OCI-LY3 (cell line): ENCODE data around the gene BRINP1.

Experiments used
- H2AFZ ChIP-seq: fragments of 200-600, 300-600 bp; shearing (Covaris generic); 2 replicates; pipeline ENCODE4 v1.6.0; 2014; ENCODE audit warnings: antibody characterized with exemption, low read depth, low read length
- H3K27ac ChIP-seq: fragments of 200-600, 300-600 bp; sonication (generic); 2 replicates; pipeline ENCODE4 v1.5.1; 2014; ENCODE audit warnings: mild to moderate bottlenecking, low read length, moderate library complexity, mixed read lengths
- H3K27me3 ChIP-seq: fragments of 200-600, 300-600 bp; sonication (generic); 2 replicates; pipeline ENCODE4 v1.6.1; 2014; ENCODE audit warnings: low read depth, low read length, mixed read lengths
- H3K36me3 ChIP-seq: fragments of 200-600, 300-600 bp; sonication (generic); replicated peaks from 2 replicates; pipeline ENCODE3; 2014; ENCODE audit warnings: low read depth, low read length, mixed read lengths
- H3K4me1 ChIP-seq: fragments of 300-600, 200-600 bp; sonication (generic); 2 replicates; pipeline ENCODE4 v1.6.1; 2014; ENCODE audit warnings: low read length, mixed read lengths
- H3K4me2 ChIP-seq: fragments of 200-600, 300-600 bp; sonication (generic); 2 replicates; pipeline ENCODE4 v1.6.1; 2014; ENCODE audit warnings: low read length, mixed read lengths
- H3K4me3 ChIP-seq: fragments of 300-600, 200-600 bp; sonication (generic); 2 replicates; pipeline ENCODE4 v1.5.1; 2014; ENCODE audit warnings: antibody characterized with exemption, mild to moderate bottlenecking, low read length, moderate library complexity
- H3K79me2 ChIP-seq: fragments of 300-600, 200-600 bp; shearing (Covaris generic); 2 replicates; pipeline ENCODE4 v1.6.1; 2014; ENCODE audit warnings: mild to moderate bottlenecking, low read length, mixed read lengths
- H3K9ac ChIP-seq: fragments of 300-600, 200-600 bp; shearing (Covaris generic); 2 replicates; pipeline ENCODE4 v1.6.0; 2014; ENCODE audit warnings: mild to moderate bottlenecking, low read length, moderate library complexity
- H3K9me3 ChIP-seq: fragments of 200-600, 300-600 bp; shearing (Covaris generic); 2 replicates; pipeline ENCODE4 v1.6.1; 2014; ENCODE audit warnings: low read length, mixed read lengths; ENCODE audit not compliant: insufficient read depth
- H4K20me1 ChIP-seq: fragments of 200-600, 300-600 bp; sonication (generic); 2 replicates; pipeline ENCODE4 v1.6.1; 2016; ENCODE audit warnings: low read length, mixed read lengths; ENCODE audit not compliant: insufficient read depth
- CTCF ChIP-seq: fragments of 200-600, 300-600 bp; sonication (generic); IDR thresholded peaks from 2 replicates; pipeline ENCODE4 v1.5.1; 2014; ENCODE audit warnings: antibody characterized with exemption, low read length, low read depth
- EZH2phosphoT487 ChIP-seq: fragments of 200-600 bp; shearing (Covaris generic); IDR thresholded peaks from 2 replicates; pipeline ENCODE4 v1.6.1; 2018; ENCODE audit warnings: antibody characterized with exemption, mixed run types, low read depth

Gene BRINP1

GRCh38 chr9:119167267-119167666 lies 202.0 kb downstream of the BRINP1 start:
- Histone ChIP-seq H4K20me1 (no peaks in the 10 kb centered on the region), H3K27ac (no peak overlapping the region), H3K9ac (no peak overlapping the region), H3K4me2 (no peak overlapping the region), H3K27me3 (no peaks in the 10 kb centered on the region), H3K9me3 (no peaks in the 10 kb centered on the region), H3K36me3 (no peaks in the 10 kb centered on the region), H3K4me3 (no peak overlapping the region), H3K79me2 (no peaks in the 10 kb centered on the region), H2AFZ (no peak overlapping the region), H3K4me1 (no peaks in the 10 kb centered on the region)
- no peak for TF ChIP-seq CTCF
- no peak for TF ChIP-seq EZH2phosphoT487

- Histone ChIP-seq H3K9ac (no peak overlapping the region), H3K79me2 (no peaks in the 10 kb centered on the region), H3K4me2 (no peak overlapping the region), H3K4me3 (no peak overlapping the region), H3K27me3 (no peaks in the 10 kb centered on the region), H3K4me1 (no peaks in the 10 kb centered on the region), H3K27ac (no peak overlapping the region), H4K20me1 (no peaks in the 10 kb centered on the region), H3K36me3 (no peaks in the 10 kb centered on the region), H3K9me3 (no peaks in the 10 kb centered on the region), H2AFZ (no peak overlapping the region)
- TF ChIP-seq CTCF (no peak), EZH2phosphoT487 (no peak)
Measured at GRCh38 chr9:119166096-119166495, 203.1 kb downstream of the BRINP1 start.

GRCh38 chr9:119165131-119165530 lies 204.1 kb downstream of the BRINP1 start:
- Histone ChIP-seq H4K20me1 (no peaks in the 10 kb centered on the region), H3K4me1 (no peaks in the 10 kb centered on the region), H3K4me2 (no peak overlapping the region), H3K4me3 (no peak overlapping the region), H2AFZ (no peak overlapping the region), H3K27ac (no peak overlapping the region), H3K79me2 (no peaks in the 10 kb centered on the region), H3K36me3 (no peaks in the 10 kb centered on the region), H3K9ac (no peak overlapping the region), H3K27me3 (no peaks in the 10 kb centered on the region), H3K9me3 (no peaks in the 10 kb centered on the region)
- TF ChIP-seq CTCF = no peak
- TF ChIP-seq EZH2phosphoT487 = no peak

- no peak for TF ChIP-seq EZH2phosphoT487
- TF ChIP-seq CTCF = no peak
- Histone ChIP-seq H3K27me3 (no peaks in the 10 kb centered on the region), H3K4me1 (no peaks in the 10 kb centered on the region), H3K9ac (no peak overlapping the region), H3K27ac (no peak overlapping the region), H2AFZ (no peak overlapping the region), H3K4me3 (no peak overlapping the region), H3K4me2 (no peak overlapping the region), H3K9me3 (no peaks in the 10 kb centered on the region), H3K36me3 (no peaks in the 10 kb centered on the region), H3K79me2 (no peaks in the 10 kb centered on the region), H4K20me1 (no peaks in the 10 kb centered on the region)
Measured at GRCh38 chr9:119164716-119165115, 204.5 kb downstream of the BRINP1 start.
